HepG2 (cell line): Measurements from ENCODE around the gene SSH3. TPM values are rescaled to one million over a fixed set of nuclear protein-coding genes. Genes with fewer than 3 reads are reported as not detected.

Experiments
- CBFB ChIP-seq: sonication (generic); formaldehyde crosslinking; IDR thresholded peaks from 2 replicates; pipeline ENCODE4 v1.4.0; 2020; ENCODE audit warnings: missing genetic modification reagents
- CTCF ChIP-seq: sonication (generic); formaldehyde crosslinking; IDR thresholded peaks from 2 replicates; pipeline ENCODE4 v1.5.0; 2020; ENCODE audit warnings: mild to moderate bottlenecking, missing genetic modification reagents, moderate library complexity
- EHMT2 ChIP-seq: fragments of 200-600 bp; sonication (generic); IDR thresholded peaks from 2 replicates; pipeline ENCODE4 v1.7.0; 2017; ENCODE audit warnings: antibody characterized with exemption, low read depth, low read length, borderline replicate concordance
- EZH2 ChIP-seq: conservative IDR thresholded peaks from 2 replicates; pipeline ENCODE4 v1.6.1; 2012; ENCODE audit warnings: mild to moderate bottlenecking, low read depth, low read length, moderate library complexity
- GABPA ChIP-seq, 2 experiments: IDR thresholded peaks; 2 replicates each; pipeline ENCODE4 v1.6.1; 2011 to 2016; ENCODE audit warnings: low read depth in 2 of 2, low read length in 1 of 2, missing biosample characterization in 1 of 2, missing genetic modification characterization in 1 of 2
- GATAD1 ChIP-seq: IDR thresholded peaks from 2 replicates; pipeline ENCODE4 v1.6.1; 2016; ENCODE audit warnings: missing genetic modification reagents, missing compliant biosample characterization
- HDAC1 ChIP-seq: sonication (generic); formaldehyde crosslinking; IDR thresholded peaks from 2 replicates; pipeline ENCODE4 v1.5.1; 2020; ENCODE audit warnings: mild to moderate bottlenecking, missing genetic modification reagents
- IKZF4 ChIP-seq: sonication (generic); formaldehyde crosslinking; IDR thresholded peaks from 2 replicates; pipeline ENCODE4 v1.5.1; 2020; ENCODE audit warnings: borderline replicate concordance, mild to moderate bottlenecking, low read depth, missing genetic modification reagents; ENCODE audit errors: not compliant biosample characterization
- KLF12 ChIP-seq: sonication (generic); formaldehyde crosslinking; IDR thresholded peaks from 2 replicates; pipeline ENCODE4 v1.4.0; 2020; ENCODE audit warnings: missing genetic modification reagents, borderline replicate concordance
- MAFF ChIP-seq: IDR thresholded peaks from 2 replicates; pipeline ENCODE4 v1.6.1; 2011; ENCODE audit warnings: low read depth, low read length, improper control_type of control experiment
- MLLT10 ChIP-seq: sonication (generic); formaldehyde crosslinking; IDR thresholded peaks from 2 replicates; pipeline ENCODE4 v1.4.0; 2020; ENCODE audit warnings: missing genetic modification reagents
- NKX3-1 ChIP-seq: sonication (generic); formaldehyde crosslinking; IDR thresholded peaks from 2 replicates; pipeline ENCODE4 v1.5.0; 2020; ENCODE audit warnings: missing genetic modification reagents
- PHF8 ChIP-seq: sonication (generic); formaldehyde crosslinking; IDR thresholded peaks from 2 replicates; pipeline ENCODE4 v1.5.0; 2020; ENCODE audit warnings: missing genetic modification reagents
- SOX5 ChIP-seq: IDR thresholded peaks from 2 replicates; pipeline ENCODE4 v1.6.1; 2016; ENCODE audit warnings: borderline replicate concordance
- SP1 ChIP-seq, 2 experiments: fragments of 450-650 bp in 1 of 2; sonication (generic) in 1 of 2; formaldehyde crosslinking in 1 of 2; IDR thresholded peaks; 2 replicates each; pipeline versions ENCODE4 v1.4.0 to v1.6.1; 2016 to 2020; ENCODE audit warnings: missing genetic modification reagents in 1 of 2
- ZFX ChIP-seq: sonication (generic); formaldehyde crosslinking; IDR thresholded peaks from 2 replicates; pipeline ENCODE4 v1.4.0; 2020; ENCODE audit warnings: mild to moderate bottlenecking, low read depth, missing genetic modification reagents, moderate library complexity
- ZNF138 ChIP-seq: sonication (generic); formaldehyde crosslinking; IDR thresholded peaks from 2 replicates; pipeline ENCODE4 v1.5.0; 2020; ENCODE audit warnings: mild to moderate bottlenecking, low read depth, missing genetic modification reagents
- ZNF33A ChIP-seq: sonication (generic); formaldehyde crosslinking; IDR thresholded peaks from 2 replicates; pipeline ENCODE4 v1.5.1; 2020; ENCODE audit warnings: missing genetic modification reagents, mild to moderate bottlenecking, moderate library complexity, borderline replicate concordance
- ZNF350 ChIP-seq: sonication (generic); formaldehyde crosslinking; IDR thresholded peaks from 2 replicates; pipeline ENCODE4 v1.4.0; 2020; ENCODE audit warnings: mild to moderate bottlenecking, low read depth, missing genetic modification reagents, borderline replicate concordance
- ZNF597 ChIP-seq: sonication (generic); formaldehyde crosslinking; IDR thresholded peaks from 2 replicates; pipeline ENCODE4 v1.5.0; 2020; ENCODE audit warnings: missing genetic modification reagents
- ZNF75D ChIP-seq: sonication (generic); formaldehyde crosslinking; IDR thresholded peaks from 2 replicates; pipeline ENCODE4 v1.8.1; 2023; ENCODE audit warnings: missing genetic modification reagents, mild to moderate bottlenecking, borderline replicate concordance
- ZNF841 ChIP-seq: sonication (generic); formaldehyde crosslinking; IDR thresholded peaks from 2 replicates; pipeline ENCODE4 v1.8.1; 2023; ENCODE audit warnings: missing genetic modification reagents, borderline replicate concordance
- ZSCAN12 ChIP-seq: sonication (generic); formaldehyde crosslinking; IDR thresholded peaks from 2 replicates; pipeline ENCODE4 v1.9.0; 2021; ENCODE audit warnings: mild to moderate bottlenecking, missing genetic modification reagents
- ZZZ3 ChIP-seq: sonication (generic); formaldehyde crosslinking; IDR thresholded peaks from 2 replicates; pipeline ENCODE4 v1.4.0; 2020; ENCODE audit warnings: missing genetic modification reagents, mild to moderate bottlenecking, borderline replicate concordance
- polyA plus RNA-seq, 8 experiments: library from polyadenylated mRNA; depleted of rRNA in 3 of 8; stranded (reverse) in 7 of 8; unstranded in 1 of 8; fragments of >200 nt; fragmentation: Illumina TruSeq in 4 of 8; extraction: Trizol in 4 of 8; gene quantifications; 2 replicates each; pipeline versions ENCODE4 v1.2.1 to v1.2.3, GENCODE V29; 2011 to 2016; ENCODE audit warnings: low read depth in 4 of 8, missing spikeins in 1 of 8, mixed read lengths in 1 of 8; ENCODE audit not compliant: insufficient read depth in 1 of 8
- total RNA-seq, 5 experiments: library from RNA; depleted of rRNA; stranded (reverse); fragments of >200 nt; fragmentation: Illumina TruSeq; extraction: Trizol; gene quantifications; 2 replicates each; pipeline ENCODE4 v1.2.3, GENCODE V29; 2016; ENCODE audit warnings: low read depth in 1 of 5
- TF ChIP-seq, protein P1 (sequence below): sonication (generic); formaldehyde crosslinking; conservative IDR thresholded peaks from 2 replicates; pipeline ENCODE4 v1.4.0; 2020; ENCODE audit warnings: missing genetic modification reagents

SSH3 gene
- total and polyA plus RNA-seq, 2 of the 13 experiments (the other 11 are each of a cell fraction or from before 2014, with no cell fraction given), result 12.4 to 18.8 TPM

GRCh38 chr11:67353317-67354074 lies 50.2 kb downstream of the SSH3 start, which contains the start of gene POLD4 (continued):
- TF ChIP-seq ZFX (peak; percentile 69; the same call in 1 of the 2 replicates), ZNF841 (CRISPR knock-in tag) (no peak), ZNF138 (CRISPR knock-in tag) (no peak), SP1 (IDR thresholded peaks at IDR 0.05) (no peak), SP1 (CRISPR knock-in tag; IDR thresholded peaks at IDR 0.05) (peak; percentile 86), GATAD1 (peak; percentile 62), CTCF (no peak; the same call in 1 of the 2 replicates), ZNF75D (CRISPR knock-in tag) (no peak), MLLT10 (CRISPR knock-in tag) (no peak), KLF12 (CRISPR knock-in tag) (0 out of 2 replicates have a peak, but pooled peaks have one; percentile 32), ZNF597 (CRISPR knock-in tag) (no peak), HDAC1 (CRISPR knock-in tag) (peak; percentile 82), IKZF4 (CRISPR knock-in tag) (no peak), MAFF (no peak), PHF8 (CRISPR knock-in tag) (peak; percentile 87), CBFB (CRISPR knock-in tag) (0 out of 2 replicates have a peak, but pooled peaks have one; percentile 7), NKX3-1 (CRISPR knock-in tag) (no peak), SOX5 (CRISPR knock-in tag) (no peak), EHMT2 (no peak), GABPA (IDR thresholded peaks at IDR 0.05; ENCODE audit: low read depth, low read length) (peak; percentile 37), GABPA (CRISPR knock-in tag; IDR thresholded peaks at IDR 0.05; ENCODE audit: low read depth) (peak; percentile 80), EZH2 (no peak), ZNF350 (peak; percentile 62; the same call in 1 of the 2 replicates), ZSCAN12 (CRISPR knock-in tag) (no peak), ZNF33A (CRISPR knock-in tag) (no peak), ZZZ3 (0 out of 2 replicates have a peak, but pooled peaks have one; percentile 0)
- TF ChIP-seq, protein P1, sequence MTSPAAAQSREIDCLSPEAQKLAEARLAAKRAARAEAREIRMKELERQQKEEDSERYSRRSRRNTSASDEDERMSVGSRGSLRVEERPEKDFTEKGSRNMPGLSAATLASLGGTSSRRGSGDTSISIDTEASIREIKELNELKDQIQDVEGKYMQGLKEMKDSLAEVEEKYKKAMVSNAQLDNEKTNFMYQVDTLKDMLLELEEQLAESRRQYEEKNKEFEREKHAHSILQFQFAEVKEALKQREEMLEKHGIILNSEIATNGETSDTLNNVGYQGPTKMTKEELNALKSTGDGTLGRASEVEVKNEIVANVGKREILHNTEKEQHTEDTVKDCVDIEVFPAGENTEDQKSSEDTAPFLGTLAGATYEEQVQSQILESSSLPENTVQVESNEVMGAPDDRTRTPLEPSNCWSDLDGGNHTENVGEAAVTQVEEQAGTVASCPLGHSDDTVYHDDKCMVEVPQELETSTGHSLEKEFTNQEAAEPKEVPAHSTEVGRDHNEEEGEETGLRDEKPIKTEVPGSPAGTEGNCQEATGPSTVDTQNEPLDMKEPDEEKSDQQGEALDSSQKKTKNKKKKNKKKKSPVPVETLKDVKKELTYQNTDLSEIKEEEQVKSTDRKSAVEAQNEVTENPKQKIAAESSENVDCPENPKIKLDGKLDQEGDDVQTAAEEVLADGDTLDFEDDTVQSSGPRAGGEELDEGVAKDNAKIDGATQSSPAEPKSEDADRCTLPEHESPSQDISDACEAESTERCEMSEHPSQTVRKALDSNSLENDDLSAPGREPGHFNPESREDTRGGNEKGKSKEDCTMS (CRISPR knock-in tag), result no peak
